ENCODE data around the gene BCAS3.

The BCAS3 gene

DNA sequence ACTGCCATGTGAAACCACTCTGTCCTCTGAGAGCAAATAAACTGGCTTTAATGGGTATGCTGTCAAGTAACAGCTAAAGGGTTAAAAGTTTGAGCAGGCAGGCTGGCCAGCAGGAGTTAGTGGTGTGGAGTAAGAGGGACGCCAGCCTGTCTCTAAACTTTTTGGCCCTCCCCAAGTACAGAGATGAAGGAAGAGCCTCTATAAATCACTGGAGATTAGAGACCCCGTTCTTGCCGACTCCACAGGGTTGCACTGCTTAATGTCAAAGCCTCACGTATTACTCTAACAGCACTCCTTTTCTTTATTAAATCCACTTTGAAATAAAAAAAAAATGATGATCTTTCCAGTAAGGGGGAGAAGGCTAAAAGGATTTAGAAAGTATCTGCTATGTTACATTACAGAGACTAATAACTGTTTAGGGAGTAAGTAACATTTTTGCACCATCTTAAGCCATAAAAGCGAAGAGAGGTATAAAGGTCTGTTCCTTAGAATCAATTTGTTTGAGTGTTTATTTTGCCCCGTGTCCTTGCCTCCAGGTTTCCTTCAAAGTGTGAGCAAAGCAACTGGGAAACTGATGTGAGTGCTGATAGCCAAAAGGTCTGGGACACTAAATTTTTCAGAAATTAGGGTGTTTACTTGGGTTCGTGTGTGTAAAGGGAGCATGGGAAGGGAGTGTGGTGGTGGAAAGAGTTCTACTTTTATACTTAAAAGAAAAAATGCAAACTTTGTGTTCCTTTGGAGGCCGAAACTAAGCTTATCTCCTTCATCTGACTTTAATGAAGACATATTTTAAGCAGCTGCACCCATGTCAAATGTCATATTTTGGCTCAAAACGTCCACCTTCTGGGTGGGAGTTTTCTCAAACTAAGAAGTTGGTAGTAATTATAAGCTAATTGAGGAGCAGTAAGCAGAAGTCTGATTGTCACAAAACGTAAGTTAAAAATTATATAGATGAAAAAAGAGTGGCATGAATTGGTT lies 612.0 kb downstream of the BCAS3 start:
- TF ChIP-seq ISL1 (CRISPR knock-in tag; IDR thresholded peaks at IDR 0.05), result peak; percentile 95
- TF ChIP-seq ESRRG (CRISPR knock-in tag; IDR thresholded peaks at IDR 0.05), result no peak
- TF ChIP-seq, protein P1, sequence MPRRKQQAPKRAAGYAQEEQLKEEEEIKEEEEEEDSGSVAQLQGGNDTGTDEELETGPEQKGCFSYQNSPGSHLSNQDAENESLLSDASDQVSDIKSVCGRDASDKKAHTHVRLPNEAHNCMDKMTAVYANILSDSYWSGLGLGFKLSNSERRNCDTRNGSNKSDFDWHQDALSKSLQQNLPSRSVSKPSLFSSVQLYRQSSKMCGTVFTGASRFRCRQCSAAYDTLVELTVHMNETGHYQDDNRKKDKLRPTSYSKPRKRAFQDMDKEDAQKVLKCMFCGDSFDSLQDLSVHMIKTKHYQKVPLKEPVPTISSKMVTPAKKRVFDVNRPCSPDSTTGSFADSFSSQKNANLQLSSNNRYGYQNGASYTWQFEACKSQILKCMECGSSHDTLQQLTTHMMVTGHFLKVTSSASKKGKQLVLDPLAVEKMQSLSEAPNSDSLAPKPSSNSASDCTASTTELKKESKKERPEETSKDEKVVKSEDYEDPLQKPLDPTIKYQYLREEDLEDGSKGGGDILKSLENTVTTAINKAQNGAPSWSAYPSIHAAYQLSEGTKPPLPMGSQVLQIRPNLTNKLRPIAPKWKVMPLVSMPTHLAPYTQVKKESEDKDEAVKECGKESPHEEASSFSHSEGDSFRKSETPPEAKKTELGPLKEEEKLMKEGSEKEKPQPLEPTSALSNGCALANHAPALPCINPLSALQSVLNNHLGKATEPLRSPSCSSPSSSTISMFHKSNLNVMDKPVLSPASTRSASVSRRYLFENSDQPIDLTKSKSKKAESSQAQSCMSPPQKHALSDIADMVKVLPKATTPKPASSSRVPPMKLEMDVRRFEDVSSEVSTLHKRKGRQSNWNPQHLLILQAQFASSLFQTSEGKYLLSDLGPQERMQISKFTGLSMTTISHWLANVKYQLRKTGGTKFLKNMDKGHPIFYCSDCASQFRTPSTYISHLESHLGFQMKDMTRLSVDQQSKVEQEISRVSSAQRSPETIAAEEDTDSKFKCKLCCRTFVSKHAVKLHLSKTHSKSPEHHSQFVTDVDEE (CRISPR knock-in tag; IDR thresholded peaks at IDR 0.05), result peak; percentile 18; the same call in 1 of the 2 replicates
- TF ChIP-seq, protein P2, sequence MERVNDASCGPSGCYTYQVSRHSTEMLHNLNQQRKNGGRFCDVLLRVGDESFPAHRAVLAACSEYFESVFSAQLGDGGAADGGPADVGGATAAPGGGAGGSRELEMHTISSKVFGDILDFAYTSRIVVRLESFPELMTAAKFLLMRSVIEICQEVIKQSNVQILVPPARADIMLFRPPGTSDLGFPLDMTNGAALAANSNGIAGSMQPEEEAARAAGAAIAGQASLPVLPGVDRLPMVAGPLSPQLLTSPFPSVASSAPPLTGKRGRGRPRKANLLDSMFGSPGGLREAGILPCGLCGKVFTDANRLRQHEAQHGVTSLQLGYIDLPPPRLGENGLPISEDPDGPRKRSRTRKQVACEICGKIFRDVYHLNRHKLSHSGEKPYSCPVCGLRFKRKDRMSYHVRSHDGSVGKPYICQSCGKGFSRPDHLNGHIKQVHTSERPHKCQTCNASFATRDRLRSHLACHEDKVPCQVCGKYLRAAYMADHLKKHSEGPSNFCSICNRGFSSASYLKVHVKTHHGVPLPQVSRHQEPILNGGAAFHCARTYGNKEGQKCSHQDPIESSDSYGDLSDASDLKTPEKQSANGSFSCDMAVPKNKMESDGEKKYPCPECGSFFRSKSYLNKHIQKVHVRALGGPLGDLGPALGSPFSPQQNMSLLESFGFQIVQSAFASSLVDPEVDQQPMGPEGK (CRISPR knock-in tag; IDR thresholded peaks at IDR 0.05; ENCODE audit: borderline replicate concordance), result peak; percentile 93
- peak; percentile 30; the same call in 1 of the 2 replicates for TF ChIP-seq CSDC2 (CRISPR knock-in tag; IDR thresholded peaks at IDR 0.05)
- peak; percentile 83; the same call in 1 of the 2 replicates for TF ChIP-seq SNAI2 (CRISPR knock-in tag; IDR thresholded peaks at IDR 0.05)
- ATAC-seq, result peak; percentile 69

DNA sequence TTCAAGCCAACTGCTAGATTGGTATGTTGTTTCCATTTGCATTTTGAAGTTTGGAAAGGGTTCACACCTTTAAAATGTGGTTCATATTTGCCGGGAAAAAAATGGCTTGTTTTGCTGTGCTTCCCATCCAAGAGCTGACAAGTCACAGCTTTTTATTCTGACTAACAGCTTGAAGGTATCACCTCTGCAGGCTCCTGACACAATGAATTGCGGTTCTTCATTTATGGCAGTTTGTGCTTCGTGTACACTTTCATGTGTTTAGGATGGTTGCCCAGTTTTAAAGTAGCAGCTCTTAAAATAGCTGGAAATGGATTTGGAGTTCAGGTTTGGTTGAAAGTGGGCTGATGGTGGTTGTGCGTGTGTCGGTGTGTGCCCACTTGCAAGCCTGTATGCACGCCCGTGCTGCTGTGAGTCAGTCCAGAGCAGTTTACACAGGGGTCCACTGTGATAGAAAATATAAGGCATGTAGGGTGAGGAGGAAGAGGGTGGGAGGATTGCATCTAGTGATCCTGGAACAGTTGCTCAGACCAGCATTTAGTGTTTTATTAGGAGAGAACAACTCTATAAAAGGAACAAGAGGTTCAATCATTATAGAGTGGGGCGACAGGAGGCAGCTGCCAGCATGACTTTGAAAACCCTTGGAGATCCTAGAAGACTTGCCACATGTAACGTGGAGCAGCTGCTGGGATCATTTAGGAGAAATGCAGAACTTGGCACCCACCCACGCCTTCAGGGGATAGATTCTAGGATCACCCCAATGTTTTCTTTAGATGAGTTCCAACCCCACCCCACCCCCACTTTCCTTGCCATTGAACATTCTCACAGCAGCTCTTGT lies 614.0 kb downstream of the BCAS3 start:
- TF ChIP-seq, protein P3, sequence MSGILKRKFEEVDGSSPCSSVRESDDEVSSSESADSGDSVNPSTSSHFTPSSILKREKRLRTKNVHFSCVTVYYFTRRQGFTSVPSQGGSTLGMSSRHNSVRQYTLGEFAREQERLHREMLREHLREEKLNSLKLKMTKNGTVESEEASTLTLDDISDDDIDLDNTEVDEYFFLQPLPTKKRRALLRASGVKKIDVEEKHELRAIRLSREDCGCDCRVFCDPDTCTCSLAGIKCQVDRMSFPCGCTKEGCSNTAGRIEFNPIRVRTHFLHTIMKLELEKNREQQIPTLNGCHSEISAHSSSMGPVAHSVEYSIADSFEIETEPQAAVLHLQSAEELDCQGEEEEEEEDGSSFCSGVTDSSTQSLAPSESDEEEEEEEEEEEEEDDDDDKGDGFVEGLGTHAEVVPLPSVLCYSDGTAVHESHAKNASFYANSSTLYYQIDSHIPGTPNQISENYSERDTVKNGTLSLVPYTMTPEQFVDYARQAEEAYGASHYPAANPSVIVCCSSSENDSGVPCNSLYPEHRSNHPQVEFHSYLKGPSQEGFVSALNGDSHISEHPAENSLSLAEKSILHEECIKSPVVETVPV (CRISPR knock-in tag; IDR thresholded peaks at IDR 0.05), result no peak
- TF ChIP-seq, protein P2 (CRISPR knock-in tag; IDR thresholded peaks at IDR 0.05; ENCODE audit: borderline replicate concordance), result no peak
- TF ChIP-seq, protein P4, sequence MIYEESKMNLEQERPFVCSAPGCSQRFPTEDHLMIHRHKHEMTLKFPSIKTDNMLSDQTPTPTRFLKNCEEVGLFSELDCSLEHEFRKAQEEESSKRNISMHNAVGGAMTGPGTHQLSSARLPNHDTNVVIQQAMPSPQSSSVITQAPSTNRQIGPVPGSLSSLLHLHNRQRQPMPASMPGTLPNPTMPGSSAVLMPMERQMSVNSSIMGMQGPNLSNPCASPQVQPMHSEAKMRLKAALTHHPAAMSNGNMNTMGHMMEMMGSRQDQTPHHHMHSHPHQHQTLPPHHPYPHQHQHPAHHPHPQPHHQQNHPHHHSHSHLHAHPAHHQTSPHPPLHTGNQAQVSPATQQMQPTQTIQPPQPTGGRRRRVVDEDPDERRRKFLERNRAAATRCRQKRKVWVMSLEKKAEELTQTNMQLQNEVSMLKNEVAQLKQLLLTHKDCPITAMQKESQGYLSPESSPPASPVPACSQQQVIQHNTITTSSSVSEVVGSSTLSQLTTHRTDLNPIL (CRISPR knock-in tag; IDR thresholded peaks at IDR 0.05; ENCODE audit: low read depth), result no peak
- no peak for TF ChIP-seq ZNF565 (CRISPR knock-in tag; conservative IDR thresholded peaks at IDR 0.05; ENCODE audit: low read depth)
- no peak for TF ChIP-seq TCF4 (CRISPR knock-in tag; IDR thresholded peaks at IDR 0.05; ENCODE audit: borderline replicate concordance)
- ATAC-seq, result no peak

DNA sequence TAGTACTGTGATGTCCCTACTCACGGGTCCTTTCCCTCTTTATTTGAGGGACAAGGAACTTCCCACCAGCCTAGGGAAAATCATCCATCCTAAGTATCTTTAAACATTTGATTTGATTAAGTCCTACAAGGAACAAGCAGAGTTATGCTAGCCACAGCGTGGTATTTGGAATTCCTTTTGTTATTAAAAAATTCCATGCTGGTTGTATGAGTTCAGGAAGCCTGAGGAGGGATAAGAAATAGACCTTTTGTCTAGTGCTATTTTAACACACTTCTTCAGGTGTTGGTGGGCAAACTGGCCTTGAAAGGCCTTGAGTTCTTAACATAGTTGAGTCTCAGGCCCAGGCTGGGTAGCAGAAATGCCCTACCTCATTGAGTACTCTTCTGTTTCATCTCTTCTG lies 616.6 kb downstream of the BCAS3 start:
- peak; percentile 44 for ATAC-seq
- TF ChIP-seq ISL1 (CRISPR knock-in tag; IDR thresholded peaks at IDR 0.05) (peak; percentile 50), GLIS3 (CRISPR knock-in tag; IDR thresholded peaks at IDR 0.05) (peak; percentile 61; the same call in 1 of the 2 replicates), ZNF565 (CRISPR knock-in tag; conservative IDR thresholded peaks at IDR 0.05; ENCODE audit: low read depth) (no peak), CSDC2 (CRISPR knock-in tag; IDR thresholded peaks at IDR 0.05) (0 out of 2 replicates have a peak, but pooled peaks have one; percentile 47), TOX (CRISPR knock-in tag; IDR thresholded peaks at IDR 0.05; ENCODE audit: borderline replicate concordance) (no peak)

DNA sequence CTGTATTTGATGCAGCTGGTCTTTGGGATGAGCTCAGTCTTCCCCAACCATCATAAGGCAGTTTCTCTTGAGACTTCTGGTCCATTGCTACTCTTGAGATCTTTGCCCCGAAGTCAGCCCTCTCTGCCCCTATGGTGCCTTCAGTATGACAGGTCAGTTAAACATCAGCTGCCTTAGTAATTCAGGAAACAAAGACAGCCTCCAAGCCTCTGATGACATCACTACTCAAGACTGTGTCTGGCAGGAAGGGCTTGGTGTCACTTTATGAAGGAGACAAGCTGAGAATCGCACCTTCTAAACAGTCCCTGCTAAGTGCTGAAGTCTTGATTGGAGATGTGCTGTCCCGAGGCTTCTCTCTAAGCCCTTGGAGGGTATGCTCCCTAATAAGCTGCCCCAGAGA lies 617.1 kb downstream of the BCAS3 start:
- peak; percentile 77 for ATAC-seq
- TF ChIP-seq ZFP3 (CRISPR knock-in tag; IDR thresholded peaks at IDR 0.05) (no peak), RARB (CRISPR knock-in tag; IDR thresholded peaks at IDR 0.05) (no peak), ARNTL (CRISPR knock-in tag; IDR thresholded peaks at IDR 0.05; ENCODE audit: borderline replicate concordance, low read depth) (no peak), TOX (CRISPR knock-in tag; IDR thresholded peaks at IDR 0.05; ENCODE audit: borderline replicate concordance) (no peak), ZNF565 (CRISPR knock-in tag; conservative IDR thresholded peaks at IDR 0.05; ENCODE audit: low read depth) (no peak), OSR1 (CRISPR knock-in tag; IDR thresholded peaks at IDR 0.05) (no peak), ESRRG (CRISPR knock-in tag; IDR thresholded peaks at IDR 0.05) (no peak), ZNF8 (CRISPR knock-in tag; IDR thresholded peaks at IDR 0.05) (no peak)
- TF ChIP-seq, protein P4 (CRISPR knock-in tag; IDR thresholded peaks at IDR 0.05; ENCODE audit: low read depth), result no peak
- TF ChIP-seq, protein P5, sequence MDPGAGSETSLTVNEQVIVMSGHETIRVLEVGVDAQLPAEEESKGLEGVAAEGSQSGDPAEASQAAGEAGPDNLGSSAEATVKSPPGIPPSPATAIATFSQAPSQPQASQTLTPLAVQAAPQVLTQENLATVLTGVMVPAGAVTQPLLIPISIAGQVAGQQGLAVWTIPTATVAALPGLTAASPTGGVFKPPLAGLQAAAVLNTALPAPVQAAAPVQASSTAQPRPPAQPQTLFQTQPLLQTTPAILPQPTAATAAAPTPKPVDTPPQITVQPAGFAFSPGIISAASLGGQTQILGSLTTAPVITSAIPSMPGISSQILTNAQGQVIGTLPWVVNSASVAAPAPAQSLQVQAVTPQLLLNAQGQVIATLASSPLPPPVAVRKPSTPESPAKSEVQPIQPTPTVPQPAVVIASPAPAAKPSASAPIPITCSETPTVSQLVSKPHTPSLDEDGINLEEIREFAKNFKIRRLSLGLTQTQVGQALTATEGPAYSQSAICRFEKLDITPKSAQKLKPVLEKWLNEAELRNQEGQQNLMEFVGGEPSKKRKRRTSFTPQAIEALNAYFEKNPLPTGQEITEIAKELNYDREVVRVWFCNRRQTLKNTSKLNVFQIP (CRISPR knock-in tag; IDR thresholded peaks at IDR 0.05; ENCODE audit: borderline replicate concordance, low read depth), result no peak
